ENCODE measurements around the gene NRXN2. TPM values are rescaled to one million over a fixed set of nuclear protein-coding genes. Genes with fewer than 3 reads are reported as not detected.

The NRXN2 gene
- total RNA-seq, 4 donors from 2014 or later = 0.21 to 0.72 (median 0.64) TPM; not detected in 1

DNA sequence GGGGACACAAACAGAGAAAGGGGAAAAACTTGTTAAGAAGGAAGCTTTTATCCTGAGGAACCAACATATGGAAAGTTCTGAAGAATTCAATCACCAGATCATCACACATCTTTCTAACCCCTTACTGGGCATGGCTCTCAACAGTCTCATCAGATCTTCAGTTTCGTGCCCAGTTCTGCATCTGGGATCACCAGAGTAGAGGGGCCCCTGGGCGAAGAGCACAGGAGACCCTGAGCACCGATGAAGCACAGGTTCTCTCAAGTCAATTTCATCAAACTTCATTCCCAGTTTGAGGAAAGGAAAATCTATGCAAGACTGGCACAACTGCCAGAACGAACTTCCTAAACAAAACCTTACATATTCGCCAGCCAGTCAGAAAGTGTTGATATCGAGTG lies 45.3 kb upstream of the NRXN2 start:
- Histone ChIP-seq H3K4me3 (no peak overlapping the region), H3K4me1 (peaks cover 42% of the 10 kb centered on the region), H3K27me3 (no peaks in the 10 kb centered on the region), H3K36me3 (peaks cover 100% of the 10 kb centered on the region), H3K27ac (no peak overlapping the region), H3K9me3 (no peaks in the 10 kb centered on the region)
- 89% methylated on average over 6 of the region's 6 CpGs for WGBS
- no peak for DNase-seq (ENCODE audit: low spot score in 2 of 2)
- TF ChIP-seq, protein P1, sequence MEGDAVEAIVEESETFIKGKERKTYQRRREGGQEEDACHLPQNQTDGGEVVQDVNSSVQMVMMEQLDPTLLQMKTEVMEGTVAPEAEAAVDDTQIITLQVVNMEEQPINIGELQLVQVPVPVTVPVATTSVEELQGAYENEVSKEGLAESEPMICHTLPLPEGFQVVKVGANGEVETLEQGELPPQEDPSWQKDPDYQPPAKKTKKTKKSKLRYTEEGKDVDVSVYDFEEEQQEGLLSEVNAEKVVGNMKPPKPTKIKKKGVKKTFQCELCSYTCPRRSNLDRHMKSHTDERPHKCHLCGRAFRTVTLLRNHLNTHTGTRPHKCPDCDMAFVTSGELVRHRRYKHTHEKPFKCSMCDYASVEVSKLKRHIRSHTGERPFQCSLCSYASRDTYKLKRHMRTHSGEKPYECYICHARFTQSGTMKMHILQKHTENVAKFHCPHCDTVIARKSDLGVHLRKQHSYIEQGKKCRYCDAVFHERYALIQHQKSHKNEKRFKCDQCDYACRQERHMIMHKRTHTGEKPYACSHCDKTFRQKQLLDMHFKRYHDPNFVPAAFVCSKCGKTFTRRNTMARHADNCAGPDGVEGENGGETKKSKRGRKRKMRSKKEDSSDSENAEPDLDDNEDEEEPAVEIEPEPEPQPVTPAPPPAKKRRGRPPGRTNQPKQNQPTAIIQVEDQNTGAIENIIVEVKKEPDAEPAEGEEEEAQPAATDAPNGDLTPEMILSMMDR (IDR thresholded peaks at IDR 0.05) = no peak
- TF ChIP-seq POLR2A (IDR thresholded peaks at IDR 0.05) = no peak

- Histone ChIP-seq H3K36me3 (peaks cover 100% of the 10 kb centered on the region), H3K27ac (peak overlapping the region; percentile 32), H3K9me3 (no peaks in the 10 kb centered on the region), H3K27me3 (no peaks in the 10 kb centered on the region), H3K4me1 (peaks cover 42% of the 10 kb centered on the region), H3K4me3 (no peak overlapping the region)
- TF ChIP-seq, protein P1 (IDR thresholded peaks at IDR 0.05) = peak; percentile 49 to 79
- no peak for TF ChIP-seq EP300 (IDR thresholded peaks at IDR 0.05)
- WGBS = 53% methylated on average over 19 of the region's 19 CpGs
- DNase-seq (ENCODE audit: low spot score in 2 of 2) = peak; percentile 89 to 92
Measured at GRCh38 chr11:64767344-64768299, 44.6 kb upstream of the NRXN2 start.

DNA sequence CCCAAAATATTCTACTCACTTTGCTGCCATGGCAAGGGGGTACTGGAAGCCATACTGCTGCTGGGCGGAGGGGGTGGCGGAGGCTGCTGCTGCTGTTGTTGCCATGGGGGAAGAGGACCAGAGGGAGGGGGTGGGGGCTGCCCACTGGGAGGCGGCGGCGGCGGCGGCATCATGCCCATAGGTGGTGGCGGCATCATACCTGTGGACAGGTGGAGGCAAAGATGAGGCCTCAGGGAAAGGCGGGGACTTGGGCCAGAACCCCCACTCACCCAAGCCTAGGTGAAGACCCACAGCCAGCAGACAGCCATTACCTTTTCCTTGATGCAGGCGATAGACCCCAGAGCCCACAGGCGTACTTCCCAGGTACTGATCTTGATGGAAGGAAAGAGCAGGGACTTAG lies 43.9 kb upstream of the NRXN2 start:
- DNase-seq (ENCODE audit: low spot score in 2 of 2) = no peak
- 85% methylated on average over 6 of the region's 11 CpGs for WGBS
- Histone ChIP-seq H3K27me3 (no peaks in the 10 kb centered on the region), H3K4me1 (peaks cover 46% of the 10 kb centered on the region), H3K27ac (no peak overlapping the region), H3K9me3 (no peaks in the 10 kb centered on the region), H3K36me3 (peaks cover 94% of the 10 kb centered on the region), H3K4me3 (no peak overlapping the region)
- TF ChIP-seq POLR2AphosphoS5 (IDR thresholded peaks at IDR 0.05) = no peak
- TF ChIP-seq EP300 (IDR thresholded peaks at IDR 0.05) = no peak
- TF ChIP-seq, protein P1 (IDR thresholded peaks at IDR 0.05) = no peak
- no peak for TF ChIP-seq POLR2A (IDR thresholded peaks at IDR 0.05)

GRCh38 chr11:64765851-64766665 lies 43.1 kb upstream of the NRXN2 start:
- TF ChIP-seq POLR2A (IDR thresholded peaks at IDR 0.05) (no peak), EP300 (IDR thresholded peaks at IDR 0.05) (no peak), POLR2AphosphoS5 (IDR thresholded peaks at IDR 0.05) (no peak)
- TF ChIP-seq, protein P1 (IDR thresholded peaks at IDR 0.05) = no peak
- Histone ChIP-seq H3K36me3 (peaks cover 86% of the 10 kb centered on the region), H3K27me3 (no peaks in the 10 kb centered on the region), H3K4me3 (no peak overlapping the region), H3K9me3 (no peaks in the 10 kb centered on the region), H3K4me1 (peaks cover 43% of the 10 kb centered on the region), H3K27ac (no peak overlapping the region)
- 92% methylated on average over 24 of the region's 42 CpGs for WGBS
- peak in 1 of 2 donors; percentile 70 for DNase-seq (ENCODE audit: low spot score in 2 of 2)
